IMR-90 (cell line): ENCODE data around the gene TNRC6C. TPM values are rescaled to one million over a fixed set of nuclear protein-coding genes. Genes with fewer than 3 reads are reported as not detected.
A peak's percentile ranks its signal among the peaks of the same experiment; 100 is the strongest.

Source experiments
- ATAC-seq: fragments of 200-7000 bp; cut with Tn5 transposase; 2 replicates; pipeline ENCODE4 v1.9.1; 2020; ENCODE audit warnings: low read depth, mild to moderate bottlenecking, moderate library complexity
- BruUV-seq: library from RNA; stranded (reverse); fragments of 400-500 nt; replicated peaks from 2 replicates; lab custom pipeline; 2021; lab: Mats Ljungman, UMichigan
- CTCF ChIA-PET: fragments of 300-600 bp; formaldehyde crosslinking; extraction: SDS; loops from one replicate; lab custom pipeline; 2021; ENCODE audit warnings: antibody characterized with exemption; lab: Yijun Ruan, JAX
- POLR2A ChIA-PET: fragments of 300-600 bp; sonication (Branson Sonifier 250); formaldehyde crosslinking; loops from one replicate; lab custom pipeline; 2022; ENCODE audit warnings: antibody characterized with exemption; ENCODE audit not compliant: unreplicated experiment; lab: Charles Lee
- DNase-seq: peaks from one replicate; pipeline ENCODE4 v3.0.0; 2013
- H2AFZ ChIP-seq: replicated peaks from 2 replicates; pipeline ENCODE3; 2013; ENCODE audit warnings: low read length, mild to moderate bottlenecking; ENCODE audit not compliant: poor library complexity
- H2AK5ac ChIP-seq: 2 replicates; pipeline ENCODE4 v1.6.1; 2013; ENCODE audit warnings: low read depth, low read length, inconsistent platforms
- H2AK9ac ChIP-seq: replicated peaks from 2 replicates; pipeline ENCODE3; 2013; ENCODE audit warnings: mild to moderate bottlenecking, low read depth, low read length, moderate library complexity; ENCODE audit not compliant: poor library complexity
- H2BK120ac ChIP-seq: 2 replicates; pipeline ENCODE4 v1.6.1; 2013; ENCODE audit warnings: low read depth, low read length, inconsistent platforms
- H2BK15ac ChIP-seq: 3 replicates; pipeline ENCODE4 v1.6.1; 2013; ENCODE audit warnings: low read depth, low read length, inconsistent platforms
- H2BK20ac ChIP-seq: 2 replicates; pipeline ENCODE4 v1.6.1; 2013; ENCODE audit warnings: low read depth, mild to moderate bottlenecking, inconsistent platforms, low read length, moderate library complexity
- H2BK5ac ChIP-seq: 2 replicates; pipeline ENCODE4 v1.6.1; 2013; ENCODE audit warnings: mild to moderate bottlenecking, low read depth, low read length, inconsistent platforms; ENCODE audit not compliant: poor library complexity, severe bottlenecking
- H3K14ac ChIP-seq: replicated peaks from 2 replicates; pipeline ENCODE4 v1.6.1; 2013; ENCODE audit warnings: low read depth, low read length, inconsistent platforms
- H3K18ac ChIP-seq: 2 replicates; pipeline ENCODE4 v1.6.1; 2013; ENCODE audit warnings: low read depth, low read length, control low read depth
- H3K23ac ChIP-seq: 2 replicates; pipeline ENCODE4 v1.6.1; 2013; ENCODE audit warnings: low read depth, low read length, inconsistent platforms
- H3K27ac ChIP-seq: 2 replicates; pipeline ENCODE4 v1.5.1; 2013; ENCODE audit warnings: mild to moderate bottlenecking, control low read depth, low read length; ENCODE audit not compliant: insufficient read depth
- H3K27me3 ChIP-seq: 2 replicates; pipeline ENCODE4 v1.6.1; 2013; ENCODE audit warnings: low read length; ENCODE audit not compliant: control insufficient read depth, insufficient read depth
- H3K36me3 ChIP-seq: 2 replicates; pipeline ENCODE4 v1.6.1; 2013; ENCODE audit warnings: low read length, mixed read lengths; ENCODE audit not compliant: control insufficient read depth, insufficient read depth
- H3K4ac ChIP-seq: 2 replicates; pipeline ENCODE4 v1.6.1; 2013; ENCODE audit warnings: low read depth, low read length, inconsistent platforms
- H3K4me1 ChIP-seq: 2 replicates; pipeline ENCODE4 v1.6.1; 2013; ENCODE audit warnings: low read length, mixed read lengths; ENCODE audit not compliant: control insufficient read depth, insufficient read depth
- H3K4me2 ChIP-seq: 2 replicates; pipeline ENCODE4 v1.6.1; 2013; ENCODE audit warnings: low read depth, mild to moderate bottlenecking, control low read depth, low read length, moderate library complexity
- H3K4me3 ChIP-seq: 2 replicates; pipeline ENCODE4 v1.5.1; 2013; ENCODE audit warnings: low read depth, mild to moderate bottlenecking, control low read depth, low read length, moderate library complexity; ENCODE audit not compliant: insufficient read depth
- H3K56ac ChIP-seq: 2 replicates; pipeline ENCODE4 v1.6.1; 2013; ENCODE audit warnings: low read length, inconsistent platforms; ENCODE audit not compliant: insufficient read depth; ENCODE audit errors: extremely low read depth
- H3K79me1 ChIP-seq, 2 experiments: 2 replicates each; pipeline ENCODE4 v1.6.1; 2013; ENCODE audit warnings: low read length in 2 of 2, inconsistent platforms in 1 of 2, low read depth in 1 of 2
- H3K9ac ChIP-seq: 2 replicates; pipeline ENCODE4 v1.6.1; 2013; ENCODE audit warnings: low read depth, low read length, control low read depth
- H3K9me1 ChIP-seq: 2 replicates; pipeline ENCODE4 v1.6.1; 2013; ENCODE audit warnings: low read length, inconsistent platforms; ENCODE audit not compliant: insufficient read depth
- H3K9me3 ChIP-seq: 2 replicates; pipeline ENCODE4 v1.6.1; 2013; ENCODE audit warnings: low read length; ENCODE audit not compliant: control insufficient read depth, insufficient read depth
- H4K20me1 ChIP-seq: 2 replicates; pipeline ENCODE4 v1.6.1; 2013; ENCODE audit warnings: low read length, inconsistent platforms; ENCODE audit not compliant: insufficient read depth
- H4K5ac ChIP-seq: 2 replicates; pipeline ENCODE4 v1.6.1; 2013; ENCODE audit warnings: mild to moderate bottlenecking, low read depth, low read length, control low read depth
- H4K8ac ChIP-seq, 2 experiments: 2 replicates each; pipeline ENCODE4 v1.6.1; 2013; ENCODE audit warnings: low read depth in 2 of 2, low read length in 2 of 2, control low read depth in 1 of 2, inconsistent platforms in 1 of 2
- H4K91ac ChIP-seq: 2 replicates; pipeline ENCODE4 v1.6.1; 2013; ENCODE audit warnings: low read depth, low read length, inconsistent platforms; ENCODE audit not compliant: insufficient read depth
- BHLHE40 ChIP-seq: fragments of 150-350 bp; IDR thresholded peaks from 2 replicates; pipeline ENCODE4 v1.6.1; 2016; ENCODE audit warnings: mild to moderate bottlenecking, low read depth, low read length
- WGBS, 2 experiments: methylation state at CpG; one replicate each; pipeline versions ENCODE4 v1.1.5 to v1.1.7; 2013; ENCODE audit warnings: missing lambda C conversion rate in 2 of 2; ENCODE audit not compliant: insufficient read length in 1 of 2; ENCODE audit errors: extremely low coverage in 2 of 2; 5-methylcytosine and 5-hydroxymethylcytosine counted together
- dilution Hi-C: fragments of 300-500 bp; cut with HindIII; formaldehyde crosslinking; loops from one replicate; pipeline ENCODE4 v1.14.3; 2018; ENCODE audit warnings: low sequenced_read_pairs; ENCODE audit not compliant: unreplicated experiment
- in situ Hi-C: fragments of 300-500 bp; cut with MboI; formaldehyde crosslinking; loops from 3 replicates; pipeline ENCODE4 v1.14.3; 2019; ENCODE audit warnings: low sequenced_read_pairs, inconsistent platforms, mixed read lengths
- intact Hi-C: fragments of 100-400 bp; cut with micrococcal nuclease; formaldehyde crosslinking; loops from 2 replicates; pipeline ENCODE4 v1.10.0; 2022
- polyA plus RNA-seq, 3 experiments: library from polyadenylated mRNA; depleted of rRNA; stranded (reverse); fragments of >200 nt; gene quantifications; 2 replicates each; pipeline ENCODE4 v1.2.3, GENCODE V29; 2012; ENCODE audit warnings: low replicate concordance in 1 of 3
- total RNA-seq: library from RNA; depleted of rRNA; stranded (reverse); fragments of >200 nt; gene quantifications from 2 replicates; pipeline ENCODE4 v1.2.3, GENCODE V29; 2012

TNRC6C gene
- total and polyA plus RNA-seq, 2 of the 4 experiments (the other 2 are of a cell fraction), result 1.6 to 2.7 TPM

- peaks cover 7% of the 10 kb centered on the region; the same call in 1 of the 2 replicates for H3K27me3 ChIP-seq
- no peak overlapping the region for H2AK5ac ChIP-seq
- H3K36me3 ChIP-seq, result no peaks in the 10 kb centered on the region
- no peak overlapping the region for H3K18ac ChIP-seq
- BruUV-seq, result no TSS peak
- H3K9me3 ChIP-seq, result no peaks in the 10 kb centered on the region
- H3K4ac ChIP-seq, result no peak overlapping the region
- no peak overlapping the region for H2BK120ac ChIP-seq
- WGBS, 2 experiments, result 91% methylated on average over 18 of the region's 35 CpGs; no CpG with 5 or more reads in 1 of the 2 experiments
- H3K14ac ChIP-seq, result no peak overlapping the region
- H3K23ac ChIP-seq, result no peak overlapping the region
- no peak overlapping the region for H3K9ac ChIP-seq
- no peak for ATAC-seq
- no peak overlapping the region for H3K4me3 ChIP-seq
- no peak overlapping the region for H2AFZ ChIP-seq
- H3K4me2 ChIP-seq, result no peak overlapping the region
- H3K4me1 ChIP-seq, result no peaks in the 10 kb centered on the region
- no peak overlapping the region for H2BK15ac ChIP-seq
- H2BK5ac ChIP-seq, result no peak overlapping the region
- H2AK9ac ChIP-seq, result peak overlapping the region; percentile 8
- ChIA-PET CTCF (no interaction called here), POLR2A (no interaction called here)
- no peak overlapping the region for H3K56ac ChIP-seq
- H3K79me1 ChIP-seq, result no peaks in the 10 kb centered on the region
- no peak overlapping the region for H4K8ac ChIP-seq
- intact Hi-C loops (no loop called here), dilution Hi-C loops (no loop called here), in situ Hi-C loops (no loop called here)
- no peak overlapping the region for H2BK20ac ChIP-seq
- no peaks in the 10 kb centered on the region; the same call in 1 of the 2 replicates for H4K20me1 ChIP-seq
- no peak for DNase-seq
- H3K9me1 ChIP-seq, result no peaks in the 10 kb centered on the region
- no peak for TF ChIP-seq BHLHE40
- no peak overlapping the region for H3K27ac ChIP-seq
- H4K91ac ChIP-seq, result no peak overlapping the region
- H4K5ac ChIP-seq, result no peak overlapping the region
Measured at GRCh38 chr17:78120971-78121800, 162.7 kb downstream of the TNRC6C start.
